Skeletal muscle tissue (tissue), 4 donors: Measurements from ENCODE around the gene C14orf132. TPM values are rescaled to one million over a fixed set of nuclear protein-coding genes. Genes with fewer than 3 reads are reported as not detected.

ENCODE experiments used
- H3K27ac ChIP-seq: one replicate; pipeline ENCODE4 v1.7.0; 2013; ENCODE audit warnings: mild to moderate bottlenecking, low read depth, low read length, inconsistent platforms
- H3K27me3 ChIP-seq, 3 donors: one replicate each; pipeline ENCODE4 v1.7.0; 2013; ENCODE audit warnings: low read length in 3 of 3; ENCODE audit not compliant: control insufficient read depth in 3 of 3, insufficient read depth in 3 of 3
- H3K36me3 ChIP-seq, 3 donors: one replicate each; pipeline ENCODE4 v1.7.0; 2013; ENCODE audit warnings: low read length in 3 of 3; ENCODE audit not compliant: control insufficient read depth in 3 of 3, insufficient read depth in 3 of 3
- H3K4me1 ChIP-seq, 3 donors: one replicate each; pipeline ENCODE4 v1.7.0; 2013; ENCODE audit warnings: low read length in 3 of 3, mild to moderate bottlenecking in 3 of 3; ENCODE audit not compliant: control insufficient read depth in 3 of 3, insufficient read depth in 3 of 3
- H3K4me3 ChIP-seq, 3 donors: one replicate each; pipeline ENCODE4 v1.7.0; 2013; ENCODE audit warnings: low read length in 3 of 3
- H3K9ac ChIP-seq, 3 donors: one replicate each; pipeline ENCODE4 v1.7.0; 2013; ENCODE audit warnings: low read length in 3 of 3, mild to moderate bottlenecking in 3 of 3, moderate library complexity in 2 of 3, low read depth in 1 of 3
- H3K9me3 ChIP-seq, 3 donors: one replicate each; pipeline ENCODE4 v1.7.0; 2013; ENCODE audit warnings: low read length in 3 of 3; ENCODE audit not compliant: control insufficient read depth in 3 of 3
- total RNA-seq: library from RNA; depleted of rRNA; stranded (reverse); fragments of >200 nt; gene quantifications from one replicate; pipeline ENCODE4 v1.2.3, GENCODE V29; 2014
- donor health status: Osteomylitis.

Gene C14orf132
- total RNA-seq, 1 donor from 2014 or later: 8.9 TPM

GRCh38 chr14:96014176-96014575 lies 25.0 kb upstream of the C14orf132 start:
- no peak overlapping the region for H3K4me3 ChIP-seq
- H3K9me3 ChIP-seq: peaks cover 0 to 8% (median 4%) of the 10 kb centered on the region in 3 donors
- no peaks in the 10 kb centered on the region for H3K4me1 ChIP-seq
- H3K27me3 ChIP-seq: peaks cover 4 to 15% (median 8%) of the 10 kb centered on the region in 3 donors
- no peak overlapping the region for H3K9ac ChIP-seq
- H3K36me3 ChIP-seq: no peaks in the 10 kb centered on the region
- H3K27ac ChIP-seq: no peak overlapping the region

GRCh38 chr14:96016501-96017160 lies 22.5 kb upstream of the C14orf132 start:
- Histone ChIP-seq H3K4me3 (no peak overlapping the region), H3K27me3 (peaks cover 7 to 28% (median 22%) of the 10 kb centered on the region in 3 donors), H3K36me3 (no peaks in the 10 kb centered on the region), H3K4me1 (no peaks in the 10 kb centered on the region), H3K9me3 (peaks cover 0 to under 1% (median 0%) of the 10 kb centered on the region in 3 donors), H3K27ac (no peak overlapping the region), H3K9ac (no peak overlapping the region)

DNA sequence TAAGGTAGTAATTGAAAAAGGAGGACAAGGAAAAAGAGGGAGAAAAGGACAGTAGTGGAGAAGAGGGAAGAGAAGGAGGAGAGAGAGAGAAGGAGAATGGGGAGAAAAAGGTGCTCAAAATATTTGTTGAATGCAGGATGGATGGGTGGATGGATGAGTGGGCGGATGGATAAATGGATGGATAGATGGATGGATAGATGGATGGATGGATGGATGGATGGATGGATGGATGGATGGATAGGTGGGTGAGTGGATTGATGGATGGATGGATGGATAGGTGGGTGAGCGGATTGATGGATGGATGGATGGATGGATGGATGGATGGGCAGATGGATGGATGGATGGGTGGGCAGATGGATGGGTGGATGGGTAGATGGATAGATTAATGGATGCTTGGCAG lies 21.3 kb upstream of the C14orf132 start:
- peaks cover 7 to 28% (median 22%) of the 10 kb centered on the region in 3 donors for H3K27me3 ChIP-seq
- H3K27ac ChIP-seq: no peak overlapping the region
- no peaks in the 10 kb centered on the region for H3K9me3 ChIP-seq
- no peak overlapping the region for H3K9ac ChIP-seq
- no peak overlapping the region for H3K4me3 ChIP-seq
- no peaks in the 10 kb centered on the region for H3K36me3 ChIP-seq
- H3K4me1 ChIP-seq: no peaks in the 10 kb centered on the region

DNA sequence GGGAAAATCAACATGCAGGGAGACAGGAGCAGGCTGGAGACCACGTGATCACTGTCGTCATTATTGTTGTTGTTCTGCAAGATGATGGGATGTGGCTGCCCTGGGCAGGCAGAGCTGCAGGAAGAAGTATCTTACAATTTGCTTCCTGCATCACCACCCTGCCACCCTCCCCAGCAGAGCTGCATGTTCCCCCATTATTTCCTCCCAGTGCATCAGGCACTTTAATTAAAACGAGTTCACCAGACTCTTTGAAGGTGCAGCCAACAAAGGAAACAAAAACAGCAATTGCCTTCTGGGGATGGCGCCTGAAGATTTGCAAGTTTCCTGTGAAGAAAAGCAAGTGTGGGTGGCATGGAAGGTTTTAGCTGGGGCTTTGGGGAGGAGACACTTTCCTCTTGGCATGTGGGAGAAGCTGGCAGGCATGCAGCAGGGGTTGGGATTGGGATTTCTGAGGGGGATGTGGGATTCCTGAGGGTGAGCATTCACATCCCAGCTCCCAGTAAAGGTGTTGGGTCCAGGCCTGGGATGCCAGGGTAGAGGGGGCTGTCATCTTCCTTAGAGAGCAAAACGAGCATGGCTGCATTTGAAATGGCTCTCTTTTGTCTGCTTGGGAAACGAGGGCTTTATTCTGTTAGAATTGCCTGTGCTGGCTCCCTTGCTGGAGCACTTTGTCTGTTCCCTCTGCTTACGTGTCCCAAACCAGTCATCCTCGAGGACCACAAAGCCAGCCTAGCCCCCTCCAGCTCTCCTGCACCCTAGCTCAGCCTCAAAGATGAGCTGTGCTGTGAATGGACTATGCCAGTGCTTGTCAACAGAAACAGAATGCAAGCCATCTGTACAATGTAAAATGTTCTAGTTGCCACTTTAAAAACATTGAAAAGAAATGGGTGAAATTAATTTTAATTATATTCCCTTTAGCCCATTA lies 11.5 kb upstream of the C14orf132 start:
- H3K4me3 ChIP-seq: no peak overlapping the region
- no peak overlapping the region for H3K9ac ChIP-seq

DNA sequence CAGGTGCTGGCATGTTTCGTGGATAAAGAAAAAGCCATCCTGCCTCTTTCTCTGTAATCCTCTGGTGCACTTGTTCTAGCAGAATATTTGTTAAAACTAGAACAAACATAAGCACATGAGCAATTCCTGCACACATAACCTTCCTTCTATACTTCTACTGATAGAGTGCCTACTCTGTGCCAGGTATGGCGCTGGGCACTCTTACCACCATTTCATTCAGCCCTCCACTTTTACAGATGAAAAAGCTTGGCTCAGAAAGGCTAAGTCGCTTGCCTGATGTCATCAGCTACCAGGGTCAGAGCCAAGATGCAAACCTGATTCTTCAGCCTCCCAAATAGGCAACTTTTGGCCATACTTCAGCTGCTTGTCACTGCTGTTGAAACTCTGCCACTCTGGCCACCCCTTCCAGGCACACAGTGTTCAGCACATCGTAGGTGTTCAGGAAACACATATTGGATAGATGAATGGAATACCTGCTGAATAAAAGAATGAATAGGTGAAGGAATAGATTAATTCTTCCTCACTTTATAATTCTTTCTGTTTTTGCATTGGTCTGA lies 10.0 kb upstream of the C14orf132 start:
- H3K36me3 ChIP-seq: no peaks in the 10 kb centered on the region

More for the DNA sequence above, 11.5 kb upstream of the C14orf132 start:
- Histone ChIP-seq H3K9me3 (no peaks in the 10 kb centered on the region), H3K27me3 (peaks cover 0 to 2% (median 0%) of the 10 kb centered on the region in 3 donors), H3K4me1 (no peaks in the 10 kb centered on the region), H3K36me3 (no peaks in the 10 kb centered on the region), H3K27ac (no peak overlapping the region)

GRCh38 chr14:96030108-96030760 lies 8.9 kb upstream of the C14orf132 start:
- no peaks in the 10 kb centered on the region for H3K4me1 ChIP-seq
- no peak overlapping the region for H3K27ac ChIP-seq
- H3K36me3 ChIP-seq: no peaks in the 10 kb centered on the region
- H3K9me3 ChIP-seq: no peaks in the 10 kb centered on the region
- H3K9ac ChIP-seq: no peak overlapping the region
- no peak overlapping the region for H3K4me3 ChIP-seq
- H3K27me3 ChIP-seq: no peaks in the 10 kb centered on the region

More for the DNA sequence above, 10.0 kb upstream of the C14orf132 start:
- peaks cover 0 to 2% (median 0%) of the 10 kb centered on the region in 3 donors for H3K27me3 ChIP-seq
- H3K9me3 ChIP-seq: no peaks in the 10 kb centered on the region
- H3K9ac ChIP-seq: no peak overlapping the region
- H3K27ac ChIP-seq: no peak overlapping the region
- no peaks in the 10 kb centered on the region for H3K4me1 ChIP-seq
- H3K4me3 ChIP-seq: no peak overlapping the region

GRCh38 chr14:96031691-96032090 lies 7.5 kb upstream of the C14orf132 start:
- Histone ChIP-seq H3K36me3 (no peaks in the 10 kb centered on the region), H3K9me3 (no peaks in the 10 kb centered on the region), H3K4me3 (no peak overlapping the region), H3K4me1 (no peaks in the 10 kb centered on the region), H3K27me3 (no peaks in the 10 kb centered on the region), H3K9ac (no peak overlapping the region), H3K27ac (no peak overlapping the region)

GRCh38 chr14:96035456-96035855 lies 3.7 kb upstream of the C14orf132 start:
- Histone ChIP-seq H3K27ac (no peak overlapping the region), H3K9ac (no peak overlapping the region), H3K9me3 (no peaks in the 10 kb centered on the region), H3K36me3 (no peaks in the 10 kb centered on the region), H3K4me3 (no peak overlapping the region), H3K4me1 (peaks cover 5 to 13% (median 5%) of the 10 kb centered on the region in 3 donors), H3K27me3 (peaks cover 0 to 10% (median 0%) of the 10 kb centered on the region in 3 donors)

DNA sequence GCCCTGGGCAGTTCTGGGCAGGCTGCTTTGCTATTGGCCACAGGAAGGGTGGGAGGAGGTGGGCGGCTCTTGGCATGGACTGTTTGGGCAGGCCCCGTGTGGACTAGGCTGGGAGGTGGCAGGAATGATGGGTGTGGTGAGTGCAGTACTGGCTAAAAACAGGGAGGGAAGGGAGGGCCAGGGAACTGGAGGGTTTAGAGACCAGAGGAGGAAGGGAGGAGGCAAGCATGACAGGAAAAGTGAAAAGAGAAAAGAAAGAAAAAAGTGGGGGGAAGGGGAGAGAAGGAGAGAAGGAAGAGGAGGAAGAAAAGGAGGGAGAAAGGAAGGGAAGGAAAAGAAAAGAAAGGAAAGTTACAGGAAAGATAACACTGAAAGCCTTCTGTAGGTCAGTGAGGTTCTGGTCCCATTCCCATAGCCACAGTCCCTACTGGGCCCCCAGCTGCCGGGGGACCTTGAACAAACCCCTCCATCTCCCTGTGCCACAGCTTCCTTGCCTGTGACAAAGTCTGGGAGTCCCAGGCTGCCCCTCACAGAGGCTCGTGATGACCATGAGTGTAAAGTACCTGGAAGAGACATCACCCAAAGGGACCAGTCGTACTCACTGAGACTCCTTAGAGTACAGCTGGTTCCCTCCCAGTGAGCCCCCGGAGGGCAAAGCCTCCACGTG lies 1.1 kb upstream of the C14orf132 start:
- Histone ChIP-seq H3K27ac (no peak overlapping the region), H3K9ac (no peak overlapping the region), H3K4me3 (peak overlapping the region in 1 of 3 donors; percentile 72), H3K9me3 (no peaks in the 10 kb centered on the region), H3K27me3 (peaks cover 3 to 33% (median 8%) of the 10 kb centered on the region in 3 donors), H3K4me1 (peaks cover 6 to 25% (median 15%) of the 10 kb centered on the region in 3 donors), H3K36me3 (no peaks in the 10 kb centered on the region)
